Fibroblast of lung (primary cell): ENCODE measurements around the gene MB21D2.

Experiments used
- EZH2 ChIP-seq: IDR thresholded peaks from 2 replicates; pipeline ENCODE4 v1.5.1; 2012; ENCODE audit warnings: low read length, control low read depth, mild to moderate bottlenecking; ENCODE audit errors: missing control alignments
- TF ChIP-seq, protein P1 (sequence below), 2 donors: IDR thresholded peaks in 1 of 2; conservative IDR thresholded peaks in 1 of 2; 1 replicate in 1 of 2; 2 replicates in 1 of 2; pipeline ENCODE4 v1.5.1; 2011 to 2012; ENCODE audit warnings: low read length in 2 of 2, control low read depth in 1 of 2, inconsistent platforms in 1 of 2, low read depth in 1 of 2, mild to moderate bottlenecking in 1 of 2

DNA sequence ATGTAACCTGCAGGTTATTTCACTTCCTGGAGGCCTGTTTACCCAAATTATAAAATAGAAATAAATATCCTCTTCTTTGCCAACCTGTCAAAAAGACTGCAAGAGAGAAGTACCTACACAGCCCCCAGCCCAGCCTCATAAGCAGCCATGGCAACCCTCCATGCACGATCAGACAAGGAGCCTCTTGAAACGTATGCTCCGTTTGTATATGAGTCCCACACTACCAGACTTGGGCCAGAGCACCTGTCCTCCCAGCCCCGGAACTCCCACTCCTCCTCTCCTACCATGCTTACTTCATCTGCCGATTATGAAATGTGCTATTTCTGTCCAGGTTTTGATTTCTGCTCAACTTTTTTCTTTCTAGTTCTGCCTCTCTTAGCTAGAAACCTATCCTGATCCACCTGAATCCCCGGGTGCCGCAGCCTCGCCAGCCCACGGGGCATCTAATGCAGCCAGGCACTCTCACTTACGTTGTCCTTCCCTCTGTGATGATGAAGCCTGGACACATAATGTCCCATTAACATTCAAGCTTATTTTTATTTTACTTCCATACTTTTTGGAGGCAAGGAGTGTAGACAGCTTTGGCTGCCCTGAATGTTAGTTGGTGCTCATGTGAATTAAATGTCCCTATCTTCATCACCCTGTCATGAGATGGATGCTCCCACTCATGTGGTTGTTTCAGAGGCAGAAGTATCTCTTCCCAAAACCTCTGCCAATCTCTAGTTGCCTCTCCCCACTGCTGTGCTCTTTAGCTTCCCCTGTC, 73.8 kb downstream of the MB21D2 start:
- TF ChIP-seq, protein P1, sequence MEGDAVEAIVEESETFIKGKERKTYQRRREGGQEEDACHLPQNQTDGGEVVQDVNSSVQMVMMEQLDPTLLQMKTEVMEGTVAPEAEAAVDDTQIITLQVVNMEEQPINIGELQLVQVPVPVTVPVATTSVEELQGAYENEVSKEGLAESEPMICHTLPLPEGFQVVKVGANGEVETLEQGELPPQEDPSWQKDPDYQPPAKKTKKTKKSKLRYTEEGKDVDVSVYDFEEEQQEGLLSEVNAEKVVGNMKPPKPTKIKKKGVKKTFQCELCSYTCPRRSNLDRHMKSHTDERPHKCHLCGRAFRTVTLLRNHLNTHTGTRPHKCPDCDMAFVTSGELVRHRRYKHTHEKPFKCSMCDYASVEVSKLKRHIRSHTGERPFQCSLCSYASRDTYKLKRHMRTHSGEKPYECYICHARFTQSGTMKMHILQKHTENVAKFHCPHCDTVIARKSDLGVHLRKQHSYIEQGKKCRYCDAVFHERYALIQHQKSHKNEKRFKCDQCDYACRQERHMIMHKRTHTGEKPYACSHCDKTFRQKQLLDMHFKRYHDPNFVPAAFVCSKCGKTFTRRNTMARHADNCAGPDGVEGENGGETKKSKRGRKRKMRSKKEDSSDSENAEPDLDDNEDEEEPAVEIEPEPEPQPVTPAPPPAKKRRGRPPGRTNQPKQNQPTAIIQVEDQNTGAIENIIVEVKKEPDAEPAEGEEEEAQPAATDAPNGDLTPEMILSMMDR (conservative IDR thresholded peaks at IDR 0.05 in 1 of 2, IDR thresholded peaks at IDR 0.05 in 1 of 2; ENCODE audit: low read depth in 1 of 2, low read length in 2 of 2): no peak
- TF ChIP-seq EZH2: no peak
